AG20443 (cell line): ENCODE results near the gene IDI1.

Experiments
- DNase-seq: peaks from one replicate; pipeline ENCODE4 v3.0.0; 2012; ENCODE audit warnings: low spot score, mixed read lengths

IDI1 gene

GRCh38 chr10:994836-995558, 53.9 kb downstream of the IDI1 start:
- no peak for DNase-seq

GRCh38 chr10:992871-993270, 56.0 kb downstream of the IDI1 start:
- DNase-seq = no peak

DNA sequence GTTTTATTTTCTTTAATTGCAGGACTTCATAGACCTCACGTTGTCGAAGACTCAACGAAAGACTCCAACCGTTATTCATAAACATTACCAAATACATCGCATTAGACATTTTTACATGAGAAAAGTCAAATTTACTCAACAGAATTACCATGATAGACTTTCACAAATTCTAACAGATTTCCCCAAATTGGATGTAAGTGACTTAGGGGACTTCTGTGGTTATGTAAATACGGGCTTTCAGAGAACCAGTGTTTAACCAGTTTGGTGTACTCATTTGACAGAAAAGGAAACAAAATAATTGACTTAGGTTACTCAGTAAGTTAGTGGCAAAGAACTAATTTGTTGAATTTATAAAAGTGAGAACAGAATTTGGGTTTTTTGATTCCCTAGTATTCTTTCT, 56.5 kb downstream of the IDI1 start:
- DNase-seq = no peak

DNA sequence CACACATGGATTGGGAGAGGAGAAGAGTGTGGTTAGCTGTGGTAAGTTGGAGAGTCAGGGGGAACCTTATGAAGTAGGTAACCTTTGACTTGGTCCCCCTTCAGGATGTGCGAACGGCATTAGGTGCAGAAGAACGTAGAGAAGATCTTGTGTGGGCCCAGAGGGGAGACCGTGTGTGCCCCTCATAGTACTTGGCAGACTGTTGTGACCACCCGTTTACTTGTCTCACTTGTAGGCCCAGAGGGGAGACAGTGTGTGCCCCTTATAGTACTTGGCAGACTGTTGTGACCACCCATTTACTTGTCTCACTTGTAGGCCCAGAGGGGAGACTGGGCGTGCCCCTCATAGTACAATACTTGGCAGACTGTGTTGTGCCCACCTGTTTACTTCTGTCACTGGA, 58.1 kb downstream of the IDI1 start:
- DNase-seq = no peak
